Activated T-helper 1 cell treated with anti-CD3 and anti-CD28 coated beads, Interleukin-2, amount 50 U/mL, for 16 hours (primary cell): ENCODE measurements around the gene PPP2R3B.
A peak's percentile ranks its signal among the peaks of the same experiment; 100 is the strongest.
"Not testable (repeated sequence)": the region's sequence is repeated elsewhere in the genome, so short reads cannot be mapped to it uniquely, and the experiment has no call there.

Experiments used
- DNase-seq, 2 donors: peaks; one replicate each; pipeline ENCODE4 v3.0.0-alpha.2; 2020; ENCODE audit warnings: low read depth in 1 of 2, low spot score in 1 of 2

The PPP2R3B gene

GRCh38 chrX:320126-320783 lies 66.5 kb downstream of the PPP2R3B start:
- DNase-seq: no peak

- DNase-seq: no peak
Measured at GRCh38 chrX:319579-320125, 67.1 kb downstream of the PPP2R3B start.

GRCh38 chrX:318739-319578 lies 67.7 kb downstream of the PPP2R3B start, which contains the start of gene GTPBP6:
Gene GTPBP6, minus strand, starts transcription at chrX:318796. Its CDS starts 9 bp downstream, at chrX:318787.
- peak; percentile 96 to 99 for DNase-seq

- peak; percentile 89 to 95 for DNase-seq
Measured at GRCh38 chrX:318068-318738, 68.5 kb downstream of the PPP2R3B start.

- DNase-seq: no peak
Measured at GRCh38 chrX:317424-318067, 69.2 kb downstream of the PPP2R3B start.

DNA sequence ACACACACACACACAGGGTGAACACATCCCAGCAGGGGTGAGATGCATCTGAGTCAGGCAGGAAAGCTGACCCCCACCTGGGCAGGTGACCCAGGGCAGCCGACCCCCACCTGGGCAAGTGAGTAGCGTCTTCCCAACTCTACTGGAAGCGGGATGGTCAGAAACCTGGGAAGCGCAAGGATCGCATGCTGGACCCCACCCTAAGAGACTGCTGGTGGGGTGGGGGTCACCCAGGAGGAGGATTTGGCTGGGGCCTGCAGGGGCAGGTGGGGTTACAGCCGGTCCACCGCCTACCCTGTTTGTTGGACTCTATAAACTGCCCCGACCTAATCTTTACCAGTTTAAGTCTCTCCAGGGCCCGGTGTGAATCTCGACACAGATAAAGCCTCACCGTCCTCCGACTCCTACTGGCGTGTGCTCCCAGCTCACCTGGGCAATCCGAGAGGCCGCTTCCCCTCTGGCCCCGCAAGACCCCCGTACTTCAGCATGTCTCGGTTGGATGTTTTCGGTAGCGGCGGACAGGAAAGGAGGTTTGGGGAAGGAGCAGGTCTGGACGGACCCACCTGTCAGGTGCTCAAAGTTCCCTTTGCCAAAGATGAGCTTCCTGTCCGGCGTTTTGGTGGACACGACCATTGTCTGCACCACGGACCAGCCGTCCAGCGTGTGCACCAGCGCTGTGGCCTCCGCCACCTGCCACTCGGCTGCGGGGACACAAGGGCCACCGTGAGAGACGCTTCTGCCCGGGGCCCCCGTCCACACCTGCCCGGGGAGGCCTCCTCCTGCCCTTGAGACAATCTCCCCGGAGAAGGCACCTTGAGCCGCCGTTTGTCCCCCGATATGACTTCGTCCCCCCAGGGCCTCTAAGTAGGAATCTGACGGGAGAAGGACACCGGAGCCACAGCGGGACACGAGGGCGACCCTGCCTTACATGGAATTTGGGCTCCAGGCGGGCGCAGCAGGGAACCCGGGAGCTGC lies 70.1 kb downstream of the PPP2R3B start:
- DNase-seq: no peak

DNA sequence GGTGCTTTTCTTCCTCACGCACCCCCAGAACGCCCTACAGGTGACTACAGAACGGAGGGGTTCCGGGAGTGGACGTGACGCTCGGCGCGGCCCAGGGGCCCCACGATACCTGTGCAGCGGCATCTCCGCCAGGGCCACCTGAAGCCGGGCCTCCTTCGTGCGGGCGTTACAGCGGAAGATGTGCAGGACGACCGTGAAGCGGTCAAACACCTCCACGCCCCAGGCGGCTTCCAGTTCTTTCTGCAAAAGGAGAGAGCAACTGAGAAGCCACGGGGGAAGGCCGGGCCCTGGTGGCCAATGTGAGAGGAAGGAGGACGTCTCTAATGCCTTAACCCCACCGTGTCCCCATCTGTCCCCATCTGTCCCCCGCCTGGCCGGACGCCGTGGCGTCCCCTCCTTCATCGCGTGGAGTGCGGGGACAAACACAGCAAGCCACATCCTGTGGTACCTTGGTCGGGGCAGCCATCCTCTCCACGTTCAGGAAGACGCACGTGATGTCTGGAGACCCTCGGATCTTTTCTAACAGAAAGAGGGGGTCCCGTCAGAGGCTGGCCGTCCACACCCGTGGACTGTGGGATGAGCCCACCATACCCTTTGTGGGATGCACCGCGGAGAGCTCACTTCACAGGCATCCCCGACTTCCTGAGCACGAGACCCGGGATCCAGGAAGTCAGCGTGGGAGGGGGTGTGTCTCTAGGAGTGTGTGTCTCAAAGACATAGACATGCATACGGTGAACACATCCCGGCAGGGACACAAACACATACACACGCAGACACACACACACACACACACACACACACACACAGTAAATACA lies 71.7 kb downstream of the PPP2R3B start:
- no peak for DNase-seq

- DNase-seq: no peak
Measured at GRCh38 chrX:314049-314448, 72.7 kb downstream of the PPP2R3B start.

DNA sequence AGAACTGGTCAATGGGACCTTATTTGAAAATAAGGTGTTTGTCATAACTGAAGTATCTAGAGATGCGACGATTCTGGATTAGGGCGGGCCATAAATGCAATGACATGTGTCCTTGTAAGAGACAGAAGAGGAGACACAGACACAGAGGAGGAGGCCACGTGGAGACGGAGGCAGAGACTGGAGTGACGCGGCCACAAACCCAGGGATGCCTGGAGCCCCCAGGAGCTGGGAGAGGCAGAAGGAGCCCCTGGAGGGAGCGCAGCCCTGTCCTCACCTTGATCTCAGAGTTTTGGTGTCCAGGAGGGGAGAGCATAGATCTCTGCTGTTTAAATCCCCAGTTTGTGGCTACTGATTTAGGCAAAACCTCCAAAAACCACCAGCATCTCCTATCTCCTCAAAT lies 73.2 kb downstream of the PPP2R3B start:
- no peak for DNase-seq

- DNase-seq: no peak
Measured at GRCh38 chrX:312621-313331, 73.9 kb downstream of the PPP2R3B start.

DNA sequence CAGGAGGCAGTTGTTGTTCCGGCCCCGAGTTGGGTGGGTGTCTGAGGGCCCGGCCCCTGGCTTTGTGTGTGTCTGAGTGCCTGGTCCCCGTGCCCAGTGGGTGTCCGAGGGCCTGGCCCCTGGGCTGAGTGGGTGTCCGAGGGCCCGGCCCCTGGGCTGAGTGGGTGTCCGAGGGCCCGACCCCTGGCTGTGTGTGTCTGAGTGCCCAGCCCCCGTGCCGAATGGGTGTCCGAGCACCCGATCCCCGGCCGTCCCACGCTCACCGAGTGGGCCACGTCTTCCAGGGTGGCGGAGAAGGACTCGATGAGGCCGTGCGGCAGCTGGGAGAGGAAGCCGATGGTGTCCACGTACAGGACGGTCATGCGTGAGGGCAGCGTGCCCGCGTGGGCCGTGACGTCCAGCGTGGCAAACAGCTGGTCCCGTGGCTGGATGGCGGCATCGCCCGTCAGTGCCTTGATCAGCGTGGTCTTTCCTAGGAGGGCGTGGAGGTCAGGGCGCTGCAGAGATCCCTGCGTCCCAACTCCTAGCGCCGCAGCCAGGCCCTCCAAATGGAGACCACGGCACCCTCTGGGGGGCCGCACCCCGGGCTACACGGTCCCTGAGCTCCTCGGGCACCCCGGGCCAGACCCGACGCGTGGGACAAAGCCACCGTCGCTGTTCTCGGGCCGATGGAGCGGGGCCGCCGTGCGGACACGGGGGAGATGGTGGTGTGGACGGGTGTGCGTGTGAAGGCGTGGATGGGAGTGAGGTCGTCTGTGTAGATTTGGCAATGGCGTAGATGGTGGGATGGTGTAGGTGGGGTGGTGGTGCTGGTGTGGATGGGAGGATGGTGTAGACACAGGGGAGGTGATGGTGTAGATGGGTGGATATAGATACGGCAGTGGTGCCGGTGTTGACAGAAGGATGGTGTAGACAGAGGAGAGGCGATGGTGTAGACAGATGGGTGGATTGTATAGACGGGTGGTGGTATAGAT lies 75.3 kb downstream of the PPP2R3B start:
- DNase-seq: no peak

DNA sequence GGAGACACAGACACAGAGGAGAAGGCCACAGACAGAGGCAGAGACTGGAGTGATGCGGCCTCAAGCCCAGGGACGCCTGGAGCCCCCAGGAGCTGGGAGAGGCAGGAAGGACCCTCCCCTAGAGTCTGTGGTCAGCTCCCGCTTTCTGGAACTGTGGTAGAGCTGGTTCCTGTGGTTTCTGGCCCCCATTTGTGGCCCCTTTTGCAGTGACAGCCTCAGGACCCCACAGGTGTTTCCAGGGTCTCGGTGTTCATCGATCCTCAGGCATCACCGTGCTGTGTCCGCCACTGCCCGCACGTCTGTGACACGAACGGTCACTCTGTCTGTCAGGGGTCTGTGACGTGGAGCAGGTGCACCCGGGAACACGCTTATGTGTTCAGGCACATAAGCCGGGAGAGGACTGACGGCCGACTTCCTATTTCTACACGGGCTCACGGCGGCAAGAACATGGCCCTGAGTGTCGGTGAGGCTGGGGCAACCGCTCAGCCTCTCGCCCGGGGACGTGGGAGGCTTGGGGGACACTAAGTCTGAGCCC lies 76.0 kb downstream of the PPP2R3B start:
- DNase-seq: no peak

DNA sequence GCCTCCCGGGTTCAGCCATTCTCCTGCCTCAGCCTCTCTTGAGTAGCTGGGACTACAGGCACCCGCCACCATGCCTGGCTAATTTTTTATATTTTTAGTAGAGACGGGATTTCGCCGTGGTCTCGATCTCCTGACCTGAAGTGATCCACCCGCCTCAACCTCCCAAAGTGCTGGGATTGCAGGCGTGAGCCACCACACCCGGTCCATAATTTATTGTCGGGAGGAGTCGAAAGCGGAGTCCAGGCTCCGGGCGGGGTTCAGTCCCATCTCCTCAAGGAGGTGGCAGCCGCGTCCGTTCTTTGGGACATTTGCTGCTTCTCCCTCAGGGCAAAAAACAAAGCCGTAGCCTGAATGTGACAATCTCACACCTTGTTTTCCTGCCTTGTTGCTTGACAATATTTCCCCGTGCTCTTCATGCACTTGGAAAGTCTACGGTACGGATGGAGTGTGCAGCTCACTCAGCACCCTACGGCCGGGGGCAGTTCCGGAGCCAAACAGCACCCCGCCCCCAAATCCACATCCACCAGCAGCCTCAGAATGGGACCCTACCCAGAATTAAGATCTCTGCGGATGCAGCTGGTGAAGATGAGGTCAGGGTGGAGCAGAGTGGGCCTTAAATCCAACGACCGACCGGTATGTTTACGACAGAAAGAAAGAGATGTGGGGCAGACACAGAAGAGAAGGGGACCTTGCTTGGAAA lies 77.7 kb downstream of the PPP2R3B start:
- DNase-seq: no peak

GRCh38 chrX:307261-308111 lies 79.2 kb downstream of the PPP2R3B start:
- no peak for DNase-seq

DNA sequence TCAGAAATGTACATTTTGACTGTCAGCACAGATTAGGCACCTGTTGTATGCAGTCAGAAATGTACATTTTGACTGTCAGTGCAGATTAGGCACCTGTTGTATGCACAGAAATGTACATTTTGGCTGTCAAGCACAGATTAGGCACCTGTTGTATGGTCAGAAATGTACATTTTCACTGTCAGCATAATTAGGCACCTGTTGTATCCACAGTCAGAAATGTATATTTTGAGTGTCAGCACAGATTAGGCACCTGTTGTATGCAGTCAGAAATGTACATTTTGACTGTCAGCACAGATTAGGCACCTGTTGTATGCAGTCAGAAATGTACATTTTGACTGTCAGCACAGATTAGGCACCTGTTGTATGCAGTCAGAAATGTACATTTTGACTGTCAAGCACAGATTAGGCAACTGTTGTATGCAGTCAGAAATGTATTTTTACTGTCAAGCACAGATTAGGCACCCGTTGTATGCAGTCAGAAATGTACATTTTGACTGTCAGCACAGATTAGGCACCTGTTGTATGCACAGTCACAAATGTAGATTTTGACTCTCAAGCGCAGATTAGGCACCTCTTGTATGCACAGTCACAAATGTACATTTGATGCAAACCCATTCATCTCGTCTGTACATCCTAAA lies 80.0 kb downstream of the PPP2R3B start:
- not testable (repeated sequence) for DNase-seq
